SK-N-SH treated with all-trans-retinoic acid at 6 μM for 48 hours (cell line): Measurements from ENCODE around the gene AATF.

Experiments used
- ATAC-seq: fragments of 200-7000 bp; cut with Tn5 transposase; 3 replicates; pipeline ENCODE4 v1.9.1; 2020; ENCODE audit warnings: mild to moderate bottlenecking, moderate library complexity
- ARNTL ChIP-seq: fragments of 450-650 bp; formaldehyde crosslinking; IDR thresholded peaks from 2 replicates; pipeline ENCODE4 v1.5.0; 2020; ENCODE audit warnings: low read depth, mild to moderate bottlenecking, moderate library complexity, borderline replicate concordance
- BACH2 ChIP-seq: fragments of 250-450 bp; sonication (Bioruptor Pico); IDR thresholded peaks from 2 replicates; pipeline ENCODE4 v1.9.0; 2021; ENCODE audit warnings: mild to moderate bottlenecking, borderline replicate concordance
- CSDC2 ChIP-seq: fragments of 250-450 bp; sonication (Bioruptor Pico); IDR thresholded peaks from 2 replicates; pipeline ENCODE4 v1.5.0; 2020; ENCODE audit warnings: mild to moderate bottlenecking, moderate library complexity
- ESRRG ChIP-seq: fragments of 250-450 bp; sonication (Bioruptor Pico); IDR thresholded peaks from 2 replicates; pipeline ENCODE4 v1.6.1; 2021; ENCODE audit warnings: mild to moderate bottlenecking
- ISL1 ChIP-seq: fragments of 250-450 bp; sonication (Bioruptor Pico); IDR thresholded peaks from 2 replicates; pipeline ENCODE4 v2.1.2; 2022; ENCODE audit warnings: mild to moderate bottlenecking, moderate library complexity
- OSR1 ChIP-seq: fragments of 250-450 bp; sonication (Bioruptor Pico); IDR thresholded peaks from 2 replicates; pipeline ENCODE4 v1.8.0; 2022; ENCODE audit warnings: moderate library complexity, mild to moderate bottlenecking, inconsistent platforms
- POU6F1 ChIP-seq: fragments of 250-450 bp; sonication (Bioruptor Pico); IDR thresholded peaks from 2 replicates; pipeline ENCODE4 v1.8.0; 2021; ENCODE audit warnings: low read depth, mild to moderate bottlenecking, moderate library complexity, borderline replicate concordance
- PPARA ChIP-seq: fragments of 250-450 bp; sonication (Bioruptor Pico); IDR thresholded peaks from 2 replicates; pipeline ENCODE4 v1.5.0; 2020; ENCODE audit warnings: mild to moderate bottlenecking, borderline replicate concordance
- RARB ChIP-seq: fragments of 250-450 bp; sonication (Bioruptor Pico); IDR thresholded peaks from 2 replicates; pipeline ENCODE4 v1.8.0; 2021; ENCODE audit warnings: mild to moderate bottlenecking, moderate library complexity
- SNAI2 ChIP-seq: fragments of 250-450 bp; sonication (Bioruptor Pico); IDR thresholded peaks from 2 replicates; pipeline ENCODE4 v1.5.0; 2020; ENCODE audit warnings: mild to moderate bottlenecking, moderate library complexity
- TCF4 ChIP-seq: fragments of 250-450 bp; sonication (Bioruptor Pico); IDR thresholded peaks from 2 replicates; pipeline ENCODE4 v1.8.0; 2021; ENCODE audit warnings: mild to moderate bottlenecking, moderate library complexity, borderline replicate concordance
- TOX ChIP-seq: fragments of 250-450 bp; sonication (Bioruptor Pico); IDR thresholded peaks from 2 replicates; pipeline ENCODE4 v1.8.0; 2021; ENCODE audit warnings: mild to moderate bottlenecking, moderate library complexity, borderline replicate concordance
- ZC3H10 ChIP-seq: fragments of 250-450 bp; sonication (Bioruptor Pico); IDR thresholded peaks from 2 replicates; pipeline ENCODE4 v1.5.1; 2021; ENCODE audit warnings: mild to moderate bottlenecking, moderate library complexity
- ZFP3 ChIP-seq: fragments of 250-450 bp; sonication (Bioruptor Pico); IDR thresholded peaks from 2 replicates; pipeline ENCODE4 v1.5.0; 2020; ENCODE audit warnings: mild to moderate bottlenecking, moderate library complexity
- ZFP30 ChIP-seq: fragments of 450-650 bp; formaldehyde crosslinking; IDR thresholded peaks from 2 replicates; pipeline ENCODE4 v1.5.0; 2022; ENCODE audit warnings: mild to moderate bottlenecking, moderate library complexity
- ZNF565 ChIP-seq: fragments of 450-650 bp; formaldehyde crosslinking; conservative IDR thresholded peaks from 2 replicates; pipeline ENCODE4 v1.5.0; 2020; ENCODE audit warnings: low read depth, mild to moderate bottlenecking, moderate library complexity
- ZNF70 ChIP-seq: fragments of 450-650 bp; formaldehyde crosslinking; IDR thresholded peaks from 2 replicates; pipeline ENCODE4 v1.5.0; 2020; ENCODE audit warnings: mild to moderate bottlenecking, moderate library complexity
- ZNF8 ChIP-seq: fragments of 450-650 bp; formaldehyde crosslinking; IDR thresholded peaks from 2 replicates; pipeline ENCODE4 v1.5.0; 2020; ENCODE audit warnings: mild to moderate bottlenecking, moderate library complexity
- TF ChIP-seq, protein P1 (sequence below): fragments of 250-450 bp; sonication (Bioruptor Pico); IDR thresholded peaks from 2 replicates; pipeline ENCODE4 v1.5.0; 2020; ENCODE audit warnings: mild to moderate bottlenecking, moderate library complexity
- TF ChIP-seq, protein P2 (sequence below): fragments of 250-450 bp; sonication (Bioruptor Pico); IDR thresholded peaks from 2 replicates; pipeline ENCODE4 v1.5.1; 2021; ENCODE audit warnings: mild to moderate bottlenecking, moderate library complexity
- TF ChIP-seq, protein P3 (sequence below): fragments of 250-450 bp; sonication (Bioruptor Pico); IDR thresholded peaks from 2 replicates; pipeline ENCODE4 v1.5.1; 2020; ENCODE audit warnings: low read depth, mild to moderate bottlenecking, moderate library complexity
- TF ChIP-seq, protein P4 (sequence below): fragments of 250-450 bp; sonication (Bioruptor Pico); IDR thresholded peaks from 2 replicates; pipeline ENCODE4 v1.8.0; 2020; ENCODE audit warnings: mild to moderate bottlenecking, moderate library complexity, borderline replicate concordance

AATF gene

DNA sequence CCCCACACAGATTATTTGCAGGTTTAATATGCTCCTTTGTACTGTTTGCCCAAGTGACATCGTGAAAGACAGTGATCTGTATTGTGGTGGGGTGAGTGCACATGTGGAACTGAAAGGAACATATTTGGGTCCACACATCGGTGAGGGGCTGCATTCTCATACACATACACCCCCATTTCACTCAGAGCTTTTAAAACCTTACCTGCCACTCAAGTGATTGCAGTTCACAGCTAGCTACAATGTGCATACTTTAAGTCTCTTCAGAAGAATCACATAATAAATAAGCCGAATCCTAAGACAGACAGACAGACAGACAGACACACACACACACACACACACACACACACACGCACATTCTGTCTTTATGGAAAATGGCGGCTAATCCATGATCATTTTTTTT, 102.6 kb downstream of the AATF start:
- ATAC-seq, result no peak
- TF ChIP-seq ZFP30 (CRISPR knock-in tag), result no peak
- no peak for TF ChIP-seq ESRRG
- no peak for TF ChIP-seq PPARA (CRISPR knock-in tag)
- TF ChIP-seq TCF4, result no peak
- no peak for TF ChIP-seq ZNF70
- TF ChIP-seq ZC3H10 (CRISPR knock-in tag), result no peak
- TF ChIP-seq, protein P1, sequence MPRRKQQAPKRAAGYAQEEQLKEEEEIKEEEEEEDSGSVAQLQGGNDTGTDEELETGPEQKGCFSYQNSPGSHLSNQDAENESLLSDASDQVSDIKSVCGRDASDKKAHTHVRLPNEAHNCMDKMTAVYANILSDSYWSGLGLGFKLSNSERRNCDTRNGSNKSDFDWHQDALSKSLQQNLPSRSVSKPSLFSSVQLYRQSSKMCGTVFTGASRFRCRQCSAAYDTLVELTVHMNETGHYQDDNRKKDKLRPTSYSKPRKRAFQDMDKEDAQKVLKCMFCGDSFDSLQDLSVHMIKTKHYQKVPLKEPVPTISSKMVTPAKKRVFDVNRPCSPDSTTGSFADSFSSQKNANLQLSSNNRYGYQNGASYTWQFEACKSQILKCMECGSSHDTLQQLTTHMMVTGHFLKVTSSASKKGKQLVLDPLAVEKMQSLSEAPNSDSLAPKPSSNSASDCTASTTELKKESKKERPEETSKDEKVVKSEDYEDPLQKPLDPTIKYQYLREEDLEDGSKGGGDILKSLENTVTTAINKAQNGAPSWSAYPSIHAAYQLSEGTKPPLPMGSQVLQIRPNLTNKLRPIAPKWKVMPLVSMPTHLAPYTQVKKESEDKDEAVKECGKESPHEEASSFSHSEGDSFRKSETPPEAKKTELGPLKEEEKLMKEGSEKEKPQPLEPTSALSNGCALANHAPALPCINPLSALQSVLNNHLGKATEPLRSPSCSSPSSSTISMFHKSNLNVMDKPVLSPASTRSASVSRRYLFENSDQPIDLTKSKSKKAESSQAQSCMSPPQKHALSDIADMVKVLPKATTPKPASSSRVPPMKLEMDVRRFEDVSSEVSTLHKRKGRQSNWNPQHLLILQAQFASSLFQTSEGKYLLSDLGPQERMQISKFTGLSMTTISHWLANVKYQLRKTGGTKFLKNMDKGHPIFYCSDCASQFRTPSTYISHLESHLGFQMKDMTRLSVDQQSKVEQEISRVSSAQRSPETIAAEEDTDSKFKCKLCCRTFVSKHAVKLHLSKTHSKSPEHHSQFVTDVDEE (CRISPR knock-in tag), result no peak
- no peak for TF ChIP-seq ZNF565 (CRISPR knock-in tag)
- no peak for TF ChIP-seq CSDC2 (CRISPR knock-in tag)
- TF ChIP-seq, protein P2, sequence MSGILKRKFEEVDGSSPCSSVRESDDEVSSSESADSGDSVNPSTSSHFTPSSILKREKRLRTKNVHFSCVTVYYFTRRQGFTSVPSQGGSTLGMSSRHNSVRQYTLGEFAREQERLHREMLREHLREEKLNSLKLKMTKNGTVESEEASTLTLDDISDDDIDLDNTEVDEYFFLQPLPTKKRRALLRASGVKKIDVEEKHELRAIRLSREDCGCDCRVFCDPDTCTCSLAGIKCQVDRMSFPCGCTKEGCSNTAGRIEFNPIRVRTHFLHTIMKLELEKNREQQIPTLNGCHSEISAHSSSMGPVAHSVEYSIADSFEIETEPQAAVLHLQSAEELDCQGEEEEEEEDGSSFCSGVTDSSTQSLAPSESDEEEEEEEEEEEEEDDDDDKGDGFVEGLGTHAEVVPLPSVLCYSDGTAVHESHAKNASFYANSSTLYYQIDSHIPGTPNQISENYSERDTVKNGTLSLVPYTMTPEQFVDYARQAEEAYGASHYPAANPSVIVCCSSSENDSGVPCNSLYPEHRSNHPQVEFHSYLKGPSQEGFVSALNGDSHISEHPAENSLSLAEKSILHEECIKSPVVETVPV, result no peak
- no peak for TF ChIP-seq TOX (CRISPR knock-in tag)
- no peak for TF ChIP-seq ZNF8 (CRISPR knock-in tag)
- TF ChIP-seq ZFP3 (CRISPR knock-in tag), result no peak
- TF ChIP-seq ARNTL (CRISPR knock-in tag), result no peak
- no peak for TF ChIP-seq RARB
- TF ChIP-seq OSR1 (CRISPR knock-in tag), result no peak
- TF ChIP-seq SNAI2 (CRISPR knock-in tag), result no peak
- TF ChIP-seq, protein P3, sequence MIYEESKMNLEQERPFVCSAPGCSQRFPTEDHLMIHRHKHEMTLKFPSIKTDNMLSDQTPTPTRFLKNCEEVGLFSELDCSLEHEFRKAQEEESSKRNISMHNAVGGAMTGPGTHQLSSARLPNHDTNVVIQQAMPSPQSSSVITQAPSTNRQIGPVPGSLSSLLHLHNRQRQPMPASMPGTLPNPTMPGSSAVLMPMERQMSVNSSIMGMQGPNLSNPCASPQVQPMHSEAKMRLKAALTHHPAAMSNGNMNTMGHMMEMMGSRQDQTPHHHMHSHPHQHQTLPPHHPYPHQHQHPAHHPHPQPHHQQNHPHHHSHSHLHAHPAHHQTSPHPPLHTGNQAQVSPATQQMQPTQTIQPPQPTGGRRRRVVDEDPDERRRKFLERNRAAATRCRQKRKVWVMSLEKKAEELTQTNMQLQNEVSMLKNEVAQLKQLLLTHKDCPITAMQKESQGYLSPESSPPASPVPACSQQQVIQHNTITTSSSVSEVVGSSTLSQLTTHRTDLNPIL (CRISPR knock-in tag), result no peak
- TF ChIP-seq, protein P4, sequence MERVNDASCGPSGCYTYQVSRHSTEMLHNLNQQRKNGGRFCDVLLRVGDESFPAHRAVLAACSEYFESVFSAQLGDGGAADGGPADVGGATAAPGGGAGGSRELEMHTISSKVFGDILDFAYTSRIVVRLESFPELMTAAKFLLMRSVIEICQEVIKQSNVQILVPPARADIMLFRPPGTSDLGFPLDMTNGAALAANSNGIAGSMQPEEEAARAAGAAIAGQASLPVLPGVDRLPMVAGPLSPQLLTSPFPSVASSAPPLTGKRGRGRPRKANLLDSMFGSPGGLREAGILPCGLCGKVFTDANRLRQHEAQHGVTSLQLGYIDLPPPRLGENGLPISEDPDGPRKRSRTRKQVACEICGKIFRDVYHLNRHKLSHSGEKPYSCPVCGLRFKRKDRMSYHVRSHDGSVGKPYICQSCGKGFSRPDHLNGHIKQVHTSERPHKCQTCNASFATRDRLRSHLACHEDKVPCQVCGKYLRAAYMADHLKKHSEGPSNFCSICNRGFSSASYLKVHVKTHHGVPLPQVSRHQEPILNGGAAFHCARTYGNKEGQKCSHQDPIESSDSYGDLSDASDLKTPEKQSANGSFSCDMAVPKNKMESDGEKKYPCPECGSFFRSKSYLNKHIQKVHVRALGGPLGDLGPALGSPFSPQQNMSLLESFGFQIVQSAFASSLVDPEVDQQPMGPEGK, result no peak
- no peak for TF ChIP-seq POU6F1 (CRISPR knock-in tag)

GRCh38 chr17:37051833-37052232, 103.1 kb downstream of the AATF start:
- ATAC-seq, result no peak
- TF ChIP-seq CSDC2 (CRISPR knock-in tag) (no peak), ESRRG (no peak), ISL1 (no peak), OSR1 (CRISPR knock-in tag) (no peak), BACH2 (CRISPR knock-in tag) (no peak), ZNF70 (no peak), RARB (no peak), ZFP30 (CRISPR knock-in tag) (no peak), TCF4 (no peak), TOX (CRISPR knock-in tag) (no peak), POU6F1 (CRISPR knock-in tag) (no peak), PPARA (CRISPR knock-in tag) (no peak), ZC3H10 (CRISPR knock-in tag) (no peak)
- TF ChIP-seq, protein P1 (CRISPR knock-in tag), result no peak
- TF ChIP-seq, protein P3 (CRISPR knock-in tag), result no peak
